A673 (cell line): Measurements from ENCODE around the gene SPINK8.

Experiments used
- CTCF ChIP-seq: fragments of 300-800, 200-600 bp; sonication (generic); conservative IDR thresholded peaks from 2 replicates; pipeline ENCODE4 v1.5.1; 2017; ENCODE audit warnings: low read depth, mild to moderate bottlenecking, antibody characterized with exemption, low read length, moderate library complexity, mixed read lengths
- EZH2 ChIP-seq: fragments of 200-600 bp; sonication (generic); IDR thresholded peaks from 2 replicates; pipeline ENCODE4 v1.6.1; 2017; ENCODE audit warnings: borderline replicate concordance, low read depth, mild to moderate bottlenecking, mixed read lengths, antibody characterized with exemption, low read length; ENCODE audit not compliant: poor library complexity, severe bottlenecking

- TF ChIP-seq CTCF: no peak
- TF ChIP-seq EZH2: no peak
Observed at GRCh38 chr3:48289659-48290058, 43.8 kb downstream of the SPINK8 start.
